Activated naive CD8-positive, alpha-beta T cell treated with anti-CD3 and anti-CD28 coated beads, Interleukin-2, amount 50 U/mL, for 16 hours (primary cell): ENCODE data around the gene ZNF2.
"Not testable (repeated sequence)": the region's sequence is repeated elsewhere in the genome, so short reads cannot be mapped to it uniquely, and the experiment has no call there.

Experiments used
- DNase-seq: peaks from one replicate; pipeline ENCODE4 v3.0.0-alpha.2; 2020; ENCODE audit warnings: low read depth, low spot score

ZNF2 gene

GRCh38 chr2:95165371-95166064 lies at the start of gene ZNF2:
ZNF2 (plus strand) TSS chr2:95165809; CDS start chr2:95176227, 10,418 bp downstream.
- DNase-seq = peak; percentile 93

GRCh38 chr2:95121093-95121406 lies 44.6 kb upstream of the ZNF2 start:
- DNase-seq = no peak

DNA sequence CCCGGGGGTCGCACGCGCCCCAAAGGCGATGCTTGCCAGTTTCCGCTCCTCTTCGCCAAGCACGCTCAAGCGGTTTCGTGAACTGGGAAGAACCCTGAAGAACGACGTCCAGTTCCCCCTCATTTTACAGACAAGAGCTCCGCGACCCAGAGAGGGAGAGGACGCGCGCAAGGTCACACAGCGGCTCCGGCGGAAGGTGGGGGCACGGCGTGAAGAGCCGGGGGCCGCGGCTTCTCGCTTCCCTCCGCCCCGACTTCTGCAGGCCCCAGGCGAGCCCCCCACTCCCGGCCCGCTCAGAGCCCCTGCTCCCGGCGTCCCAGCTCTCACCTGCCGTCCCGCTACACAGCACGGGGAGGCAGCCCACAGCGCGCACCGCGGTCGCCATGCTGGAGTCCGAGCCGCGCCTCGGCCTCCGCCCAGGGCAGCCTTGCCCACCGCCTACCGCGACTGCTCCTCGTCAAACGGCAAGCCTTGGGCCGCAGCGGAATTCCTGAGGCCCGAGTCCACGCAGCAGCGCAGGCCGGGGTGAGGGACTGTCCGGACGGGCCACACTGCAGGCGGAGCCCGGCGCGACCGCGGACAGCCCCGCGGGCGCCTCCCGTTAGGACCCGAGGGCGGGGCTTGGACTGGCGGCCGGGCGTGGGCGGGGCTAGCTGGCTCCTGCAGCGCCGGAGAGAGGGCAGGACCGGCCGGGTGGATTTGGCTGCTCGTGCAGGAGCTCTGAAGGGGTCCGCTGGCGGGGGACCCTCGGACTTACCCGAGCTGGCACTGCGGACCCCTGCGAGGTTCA lies 44.0 kb upstream of the ZNF2 start, which contains the start of gene MRPS5:
Gene MRPS5 (minus strand): TSS at position 402 of the 790 bp plus-strand sequence. CDS start 17 bp downstream, at position 385.
- peak; percentile 83 for DNase-seq

DNA sequence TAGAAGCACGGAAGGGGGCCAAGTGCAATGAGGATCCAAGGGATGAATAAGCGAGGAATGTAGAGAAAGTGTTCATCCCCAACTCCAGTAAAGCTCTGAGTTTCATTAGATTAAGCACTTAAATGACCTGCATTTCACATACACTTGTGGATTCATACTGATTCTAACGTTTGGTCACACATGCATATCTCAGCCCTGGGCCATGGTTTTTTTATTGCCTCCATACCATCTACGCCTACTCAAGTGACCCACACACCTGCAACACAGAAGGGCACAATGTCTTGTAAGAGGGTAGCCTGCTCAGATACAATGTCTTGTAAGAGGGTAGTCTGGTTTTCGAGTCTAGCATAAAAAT lies 43.4 kb upstream of the ZNF2 start:
- no peak for DNase-seq

DNA sequence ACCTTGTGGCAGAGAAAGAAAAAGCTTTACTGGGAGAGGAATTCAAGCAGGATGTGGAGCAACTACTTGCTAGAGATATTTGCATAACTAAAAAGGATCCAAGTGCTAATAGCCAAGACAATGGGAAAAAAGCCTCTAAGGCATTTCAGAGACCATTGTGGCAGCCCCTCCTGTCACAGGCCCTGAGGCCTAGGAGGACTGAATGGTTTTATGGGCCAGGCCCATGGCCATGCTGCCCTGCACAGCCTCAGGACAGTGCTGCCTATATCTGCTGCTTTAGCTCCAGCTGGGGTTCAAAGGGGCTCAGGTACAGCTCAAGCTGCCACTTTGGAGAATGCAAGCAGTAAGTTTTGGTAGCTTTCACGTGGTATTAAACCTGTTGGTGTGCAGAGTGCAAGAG lies 26.9 kb upstream of the ZNF2 start:
- no peak for DNase-seq

DNA sequence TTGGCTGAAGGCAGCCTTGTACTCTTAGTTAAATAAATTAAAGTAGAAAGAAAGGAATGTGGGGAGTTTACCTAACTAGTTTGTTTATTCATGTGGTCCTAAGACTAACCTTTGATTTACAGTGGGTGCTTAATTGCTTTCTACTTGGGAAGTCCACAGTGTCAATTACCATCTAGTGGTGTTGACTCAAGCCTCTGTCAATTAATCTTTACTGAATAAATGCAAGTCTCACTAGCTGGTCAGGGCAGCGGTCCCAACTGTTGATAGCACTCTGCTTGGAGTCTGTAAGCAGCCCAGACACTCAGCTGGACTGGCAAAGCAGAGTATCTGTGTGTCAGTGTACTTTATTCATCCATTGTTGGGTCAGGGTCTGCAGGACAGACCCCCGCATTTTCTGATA lies 21.8 kb upstream of the ZNF2 start:
- no peak for DNase-seq

GRCh38 chr2:95149397-95149984 lies 16.1 kb upstream of the ZNF2 start:
- DNase-seq = no peak

DNA sequence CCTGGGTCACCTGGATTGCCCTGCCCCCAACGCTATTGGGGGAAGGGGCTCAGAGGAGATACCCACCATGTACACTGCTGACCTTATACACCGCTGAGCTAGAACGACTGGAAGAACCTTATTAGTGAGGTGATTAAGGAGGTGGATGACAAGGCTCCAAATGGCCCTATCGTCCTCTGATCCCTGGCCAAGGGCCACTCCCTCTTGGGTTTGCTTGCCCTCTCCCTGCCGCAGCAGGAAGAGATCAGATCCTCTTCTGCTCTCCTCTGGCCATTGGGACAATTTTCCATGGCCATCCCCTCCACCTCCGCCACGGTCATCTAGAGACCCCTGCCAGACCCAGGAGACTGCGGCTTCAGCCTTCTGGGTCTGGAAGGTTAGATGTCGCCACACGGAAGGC lies 7.2 kb upstream of the ZNF2 start:
- no peak for DNase-seq

GRCh38 chr2:95158891-95159619 lies 6.6 kb upstream of the ZNF2 start:
- no peak for DNase-seq

- DNase-seq = peak; percentile 35
These were observed 5.7 kb upstream of the ZNF2 start, which contains the start of gene ZNF514 for GRCh38 chr2:95159690-95160449. ZNF514 (minus strand) TSS chr2:95159848; CDS start chr2:95153253, 6,595 bp downstream.

GRCh38 chr2:95165030-95165370 lies 609 bp upstream of the ZNF2 start:
- DNase-seq = no peak

DNA sequence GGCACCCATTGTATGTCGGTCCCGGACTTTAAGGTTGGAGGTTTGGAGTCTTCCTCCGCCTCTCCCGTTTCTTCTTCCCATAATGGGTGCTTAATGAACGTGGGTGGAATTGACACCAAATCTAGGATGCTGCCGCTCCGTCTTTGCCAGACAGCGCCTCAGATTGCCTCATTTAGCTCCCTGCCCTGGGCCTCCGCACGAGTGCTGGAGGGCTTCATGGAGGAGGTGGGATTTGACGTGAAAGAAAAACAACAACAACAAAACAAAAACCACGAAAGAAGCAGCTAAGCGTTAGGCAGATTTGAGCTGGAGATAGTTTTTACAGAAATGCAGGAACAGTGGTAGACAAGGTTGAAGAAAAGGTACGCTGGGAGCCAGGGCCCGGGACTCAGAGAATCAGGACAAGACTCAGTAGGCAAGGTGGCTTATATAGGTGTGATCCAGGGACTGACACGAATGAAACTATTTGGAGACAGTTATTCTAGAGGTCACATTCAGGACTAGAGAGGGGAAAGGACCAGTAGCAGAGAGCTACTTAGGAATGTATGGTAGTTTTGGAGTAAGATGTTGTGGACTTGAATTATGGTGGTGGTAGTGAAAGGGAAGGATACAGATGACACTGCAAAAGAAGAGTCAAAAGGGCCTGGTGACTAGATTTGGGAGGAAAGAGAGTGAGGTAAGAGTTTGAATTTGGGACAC lies 605 bp downstream of the ZNF2 start:
- no peak for DNase-seq

DNA sequence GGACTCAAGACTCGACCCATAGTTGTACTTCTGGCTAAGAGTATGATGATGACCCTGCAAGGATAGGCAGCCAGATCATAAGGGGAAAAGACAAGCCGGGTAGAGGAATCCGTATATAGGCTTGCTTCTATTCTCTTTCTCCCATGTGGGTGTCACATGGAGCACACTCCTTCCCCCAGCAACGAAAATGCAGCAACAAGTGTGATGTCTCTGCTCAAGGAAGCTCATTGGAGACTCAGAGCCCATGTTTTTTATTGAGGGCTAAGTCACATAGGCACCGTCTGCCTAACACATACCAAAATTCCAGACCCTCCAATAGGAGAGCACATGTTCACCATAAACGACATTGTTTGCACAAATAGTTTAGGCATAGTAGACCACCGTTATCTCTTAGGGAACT lies 6.3 kb downstream of the ZNF2 start:
- DNase-seq = no peak

DNA sequence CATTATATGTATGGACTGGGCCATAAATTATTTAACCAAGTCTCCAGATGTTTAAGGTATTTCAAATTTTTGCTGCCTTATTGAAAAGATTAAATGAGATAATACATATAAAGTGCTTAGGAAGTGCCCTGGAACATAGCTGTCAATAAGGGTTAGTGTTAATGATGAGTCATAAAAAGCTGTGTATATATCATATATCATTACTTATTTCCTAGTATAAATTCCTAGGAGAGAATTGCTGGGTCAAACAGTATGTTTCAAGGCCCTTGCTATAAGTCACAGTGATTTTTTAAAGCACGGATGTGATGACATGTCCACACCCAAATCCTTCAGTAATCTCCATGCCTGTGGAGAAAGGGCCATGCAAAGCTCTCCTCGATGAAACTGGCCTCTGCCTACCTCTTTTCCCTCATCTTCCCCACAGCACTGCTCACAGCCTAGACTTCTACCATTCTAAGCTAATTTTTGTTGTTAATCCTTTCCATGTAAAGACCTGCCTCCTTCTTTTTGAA lies 8.5 kb downstream of the ZNF2 start:
- no peak for DNase-seq

DNA sequence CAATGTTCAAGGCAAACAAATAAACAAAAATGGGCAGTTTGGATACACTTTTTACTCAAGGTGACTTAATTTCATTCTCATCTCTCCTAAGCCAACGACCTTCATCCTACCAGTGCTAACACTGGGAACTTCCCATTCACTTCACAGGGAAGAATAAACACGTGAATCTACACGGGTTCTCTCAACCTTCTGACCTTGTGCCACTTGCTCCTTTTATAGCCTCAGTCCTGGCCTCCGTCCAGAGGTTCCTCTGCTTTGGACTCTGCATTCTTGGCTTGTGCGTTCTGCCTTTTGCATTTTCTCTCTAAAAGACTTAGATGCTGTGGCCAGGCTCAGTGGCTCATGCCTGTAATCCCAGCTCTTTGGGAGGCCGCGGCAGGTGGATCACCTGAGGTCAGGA lies 13.8 kb downstream of the ZNF2 start:
- no peak for DNase-seq

- DNase-seq = no peak
These were observed 16.2 kb downstream of the ZNF2 start for GRCh38 chr2:95181774-95182173.

DNA sequence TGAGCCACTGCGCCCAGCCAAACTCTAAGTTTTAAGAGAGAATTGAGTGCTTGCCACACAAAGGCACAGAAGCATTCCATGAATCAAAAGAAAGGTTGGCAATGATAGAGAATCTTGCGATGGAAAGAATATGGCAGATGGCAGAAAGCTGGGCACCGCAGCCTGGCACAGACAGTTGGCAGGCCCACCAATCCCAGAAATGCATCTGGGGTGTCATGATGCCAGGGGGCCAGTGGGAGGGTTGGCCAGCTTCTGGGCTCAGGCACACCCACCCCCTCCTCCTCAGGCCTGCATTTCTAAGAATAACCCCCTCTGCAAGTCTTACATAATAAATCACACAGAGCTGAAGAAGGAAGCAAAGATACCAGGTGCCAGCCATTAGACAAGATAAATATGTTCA lies 19.6 kb downstream of the ZNF2 start:
- no peak for DNase-seq

DNA sequence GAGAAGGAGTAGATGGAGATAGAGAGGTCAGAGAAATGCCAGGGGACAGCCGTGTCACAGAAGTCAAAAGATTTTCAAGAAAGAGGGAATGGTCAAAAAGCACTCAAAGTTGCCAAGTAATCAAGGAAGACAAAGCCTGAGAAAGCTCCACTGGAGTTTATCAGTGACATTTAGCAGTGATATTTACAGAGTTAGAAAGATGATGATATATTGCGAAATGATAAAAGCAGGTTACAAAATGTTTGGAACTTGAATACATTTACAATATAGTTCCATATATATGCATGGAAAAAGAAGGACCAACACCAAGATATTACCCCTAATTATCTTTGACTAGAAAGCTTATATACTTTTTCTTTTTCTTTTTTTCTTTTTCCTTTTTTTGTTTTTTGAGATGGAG lies 20.4 kb downstream of the ZNF2 start:
- no peak for DNase-seq

DNA sequence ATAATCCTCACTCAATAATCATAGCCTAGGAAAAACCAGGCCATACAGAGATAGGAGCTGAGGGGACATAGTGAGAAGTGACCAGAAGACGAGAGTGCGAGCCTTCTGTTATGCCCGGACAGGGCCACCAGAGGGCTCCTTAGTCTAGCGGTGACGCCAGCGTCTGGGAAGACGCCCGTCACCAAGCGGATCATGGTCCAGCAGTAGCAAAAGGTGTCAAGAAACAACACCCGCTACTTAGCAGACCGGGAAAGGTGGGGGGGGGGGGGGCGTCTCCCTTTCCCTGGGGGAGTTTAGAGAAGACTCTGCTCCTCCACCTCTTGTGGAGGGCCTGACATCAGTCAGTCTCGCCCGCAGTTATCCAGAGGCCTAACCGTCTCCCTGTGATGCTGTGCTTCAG lies 27.3 kb downstream of the ZNF2 start:
- DNase-seq = not testable (repeated sequence)

GRCh38 chr2:95203911-95204310 lies 38.3 kb downstream of the ZNF2 start:
- no peak for DNase-seq

DNA sequence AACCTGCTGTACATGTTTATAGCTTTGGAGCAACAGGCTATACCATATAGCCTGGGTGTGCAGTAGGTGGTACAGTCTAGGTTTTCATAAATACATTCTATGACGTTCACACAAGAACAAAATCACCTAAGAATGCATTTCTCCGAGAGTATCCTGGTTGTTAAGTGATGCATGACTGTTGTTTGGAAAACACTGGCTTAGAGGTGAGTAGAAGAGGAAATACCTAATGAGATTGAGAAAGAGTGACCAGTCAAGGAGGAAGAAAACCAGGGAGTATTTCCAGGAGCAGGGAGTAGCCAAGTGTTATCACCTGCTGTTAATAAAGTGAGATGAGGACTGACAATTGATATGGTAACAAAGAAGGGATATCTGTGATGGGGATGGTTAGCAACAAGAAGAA lies 38.8 kb downstream of the ZNF2 start:
- no peak for DNase-seq
